GM10248 (cell line): ENCODE data around the gene PMM2.

Source experiments
- CTCF ChIA-PET: fragments of 300-600 bp; sonication (Branson Sonifier 250); formaldehyde crosslinking; extraction: SDS; loops from one replicate; lab custom pipeline; 2021; ENCODE audit warnings: antibody characterized with exemption; lab: Yijun Ruan, JAX
- POLR2A ChIA-PET: fragments of 350-650 bp; sonication (Branson Sonifier 250); formaldehyde crosslinking; extraction: SDS; loops from one replicate; lab custom pipeline; 2020; ENCODE audit warnings: antibody characterized with exemption; lab: Yijun Ruan, JAX
- DNase-seq: peaks from one replicate; pipeline ENCODE4 v3.0.0; 2012; ENCODE audit errors: extremely low spot score
- CTCF ChIP-seq: IDR thresholded peaks from 2 replicates; pipeline ENCODE4 v1.5.1; 2012; ENCODE audit warnings: mild to moderate bottlenecking, low read depth; ENCODE audit errors: extremely low read depth, missing control alignments, control extremely low read depth

PMM2 gene

GRCh38 chr16:8882725-8883377 is 85.2 kb downstream of the PMM2 start:
- DNase-seq: no peak
- ChIA-PET POLR2A (no interaction called here), CTCF (interaction anchor here (3.0 to 14.8 kb wide), 5 partner anchors 8 to 313 kb away, joined by 15 to 165 read pairs (median 55); partner anchors contain the start of gene CARHSP1)
- TF ChIP-seq CTCF: no peak

- CTCF ChIA-PET: interaction anchor here (1.8 to 14.8 kb wide), 2 partner anchors 14 to 123 kb away, joined by 4 to 165 read pairs; partner anchors contain the start of gene CARHSP1
- POLR2A ChIA-PET: no interaction called here
- no peak for TF ChIP-seq CTCF
- no peak for DNase-seq
These were observed 88.3 kb downstream of the PMM2 start for GRCh38 chr16:8885674-8886592.

GRCh38 chr16:8886593-8887430 is 89.2 kb downstream of the PMM2 start:
- POLR2A ChIA-PET: no interaction called here
- TF ChIP-seq CTCF: no peak
- CTCF ChIA-PET: interaction anchor here (0.7 to 14.8 kb wide), 3 partner anchors 15 to 247 kb away, joined by 3 to 165 read pairs (median 4); partner anchors contain the start of gene CARHSP1
- no peak for DNase-seq

- ChIA-PET POLR2A (no interaction called here), CTCF (interaction anchor here (0.7 to 14.8 kb wide), 3 partner anchors 15 to 247 kb away, joined by 3 to 165 read pairs (median 4); partner anchors contain the start of gene CARHSP1)
- TF ChIP-seq CTCF: no peak
- DNase-seq: no peak
These were observed 89.8 kb downstream of the PMM2 start for GRCh38 chr16:8887431-8887765.

GRCh38 chr16:8887952-8888560 is 90.4 kb downstream of the PMM2 start:
- DNase-seq: no peak
- TF ChIP-seq CTCF: no peak
- CTCF ChIA-PET: interaction anchor here (2.1 to 14.8 kb wide), 3 partner anchors 7 to 251 kb away, joined by 6 to 165 read pairs (median 55); partner anchors contain the start of genes CARHSP1 and LITAFD
- POLR2A ChIA-PET: no interaction called here
